HG03064 (cell line): ENCODE results near the gene CLTRN.
"Not testable (repeated sequence)": the region's sequence is repeated elsewhere in the genome, so short reads cannot be mapped to it uniquely, and the experiment has no call there.

Experiments used
- ATAC-seq: cut with Tn5 transposase; IDR thresholded peaks from one replicate; pipeline ENCODE4 v1.9.1; 2021; ENCODE audit warnings: low read depth; ENCODE audit not compliant: unreplicated experiment

Gene CLTRN

DNA sequence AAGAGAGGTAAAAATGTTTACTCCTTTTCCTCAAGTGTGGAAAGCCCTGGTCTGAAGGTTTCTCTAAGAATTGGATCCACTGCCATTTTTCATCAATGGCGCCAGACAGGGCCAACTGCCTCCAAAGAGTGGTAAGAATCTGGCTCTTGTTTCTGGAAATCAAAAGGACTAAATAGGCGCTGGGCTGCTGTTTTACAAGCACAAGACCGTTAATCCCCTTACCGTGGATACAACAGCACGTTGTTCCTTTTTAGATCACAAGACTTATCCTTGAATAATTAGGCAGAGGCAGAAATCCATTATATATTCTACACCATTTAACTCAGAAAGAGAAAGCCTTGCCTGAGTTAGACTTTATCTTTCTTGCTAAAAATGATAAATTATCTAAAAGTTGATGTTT lies 10.6 kb downstream of the CLTRN start:
- ATAC-seq = no peak

DNA sequence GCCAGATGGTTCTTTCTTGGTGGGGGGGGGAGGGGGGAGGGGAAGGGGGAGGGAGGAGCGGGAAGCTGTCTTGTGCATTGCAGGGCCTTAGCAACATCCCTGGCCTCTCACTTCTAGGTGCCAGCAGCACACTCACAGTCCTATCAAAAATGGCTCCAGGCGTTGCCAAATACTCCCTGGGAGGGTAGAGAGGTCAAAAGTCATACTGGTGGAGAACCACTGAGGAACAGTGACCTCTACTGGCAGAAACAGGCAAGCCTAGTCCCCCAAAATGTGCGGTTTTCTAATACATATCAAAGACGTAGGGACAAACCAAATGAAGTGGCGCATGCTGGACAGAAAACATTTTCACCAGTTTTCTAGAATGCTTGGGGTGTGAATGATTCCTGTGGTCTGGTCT lies 17.1 kb downstream of the CLTRN start:
- not testable (repeated sequence) for ATAC-seq

DNA sequence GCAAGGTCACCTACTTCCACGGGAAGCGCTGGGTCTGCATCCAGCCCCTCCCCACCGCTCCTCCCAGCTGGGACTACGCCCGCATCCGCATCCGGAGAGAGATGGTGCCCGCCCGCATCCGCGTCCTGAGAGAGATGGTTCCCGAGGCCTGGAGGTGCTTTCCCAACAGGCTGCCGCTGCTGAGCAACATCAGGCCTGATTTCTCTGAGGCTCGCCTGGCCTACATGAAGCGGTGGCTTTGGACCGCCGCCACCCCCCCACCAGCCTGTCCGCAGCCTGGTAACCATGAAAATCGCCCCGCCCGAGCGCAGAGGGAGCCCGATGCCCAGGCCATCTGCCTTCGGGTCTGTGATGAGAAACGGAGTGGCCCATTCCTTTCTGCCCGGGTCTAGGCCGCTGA lies 18.1 kb downstream of the CLTRN start:
- no peak for ATAC-seq

DNA sequence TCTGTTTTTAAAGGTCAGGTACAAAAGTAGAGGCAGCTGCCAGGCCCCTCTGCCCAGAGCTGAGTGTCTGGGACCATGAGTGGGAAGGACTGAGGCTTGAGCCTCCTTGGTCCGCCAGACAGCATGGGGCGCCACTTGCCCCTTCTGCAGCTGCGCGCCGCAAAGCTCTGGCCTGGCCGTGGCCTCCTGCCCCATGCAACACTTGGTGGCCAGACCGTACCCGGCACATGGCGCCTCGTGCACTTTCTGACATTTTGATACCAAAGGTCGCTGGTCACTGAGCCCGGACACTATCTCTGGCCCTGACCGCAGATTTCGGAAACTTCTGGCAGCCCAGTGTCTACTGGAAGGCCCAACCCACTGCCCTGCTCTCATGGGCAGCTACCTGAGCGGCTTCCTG lies 18.6 kb downstream of the CLTRN start:
- ATAC-seq = no peak

DNA sequence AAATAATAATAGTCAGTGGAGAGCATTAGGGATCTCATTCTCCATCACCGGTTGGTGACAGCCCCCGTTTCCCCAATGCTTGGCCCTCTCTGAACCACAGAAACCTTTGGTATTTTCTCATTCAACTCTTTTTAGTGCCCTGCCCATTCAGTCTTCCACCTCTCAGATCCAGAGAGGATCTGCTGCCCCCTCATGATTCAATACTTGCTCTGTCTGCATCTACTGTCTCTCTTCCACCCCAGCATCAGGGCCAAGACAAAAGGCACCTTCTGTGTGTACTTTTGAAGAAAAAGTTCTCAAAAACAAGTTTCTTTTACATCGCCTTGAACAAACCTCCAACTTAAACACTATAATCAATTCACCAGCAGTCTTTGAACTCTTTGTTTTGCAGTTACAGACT lies 19.3 kb downstream of the CLTRN start:
- no peak for ATAC-seq

DNA sequence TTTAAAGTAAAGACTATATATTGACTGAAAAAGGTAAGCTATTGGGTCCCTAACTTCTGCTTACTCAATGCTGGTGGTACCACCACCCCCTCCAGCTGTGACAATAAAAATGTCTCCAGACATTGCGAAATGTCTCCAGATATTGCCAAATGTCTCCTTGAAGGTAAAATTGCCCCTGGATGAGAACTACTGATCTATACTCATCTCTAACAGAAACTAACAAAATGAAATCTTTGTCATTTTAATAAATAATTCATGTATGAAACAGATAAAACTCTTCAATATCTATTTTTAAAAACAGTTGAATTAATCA lies 20.1 kb downstream of the CLTRN start:
- ATAC-seq = no peak

DNA sequence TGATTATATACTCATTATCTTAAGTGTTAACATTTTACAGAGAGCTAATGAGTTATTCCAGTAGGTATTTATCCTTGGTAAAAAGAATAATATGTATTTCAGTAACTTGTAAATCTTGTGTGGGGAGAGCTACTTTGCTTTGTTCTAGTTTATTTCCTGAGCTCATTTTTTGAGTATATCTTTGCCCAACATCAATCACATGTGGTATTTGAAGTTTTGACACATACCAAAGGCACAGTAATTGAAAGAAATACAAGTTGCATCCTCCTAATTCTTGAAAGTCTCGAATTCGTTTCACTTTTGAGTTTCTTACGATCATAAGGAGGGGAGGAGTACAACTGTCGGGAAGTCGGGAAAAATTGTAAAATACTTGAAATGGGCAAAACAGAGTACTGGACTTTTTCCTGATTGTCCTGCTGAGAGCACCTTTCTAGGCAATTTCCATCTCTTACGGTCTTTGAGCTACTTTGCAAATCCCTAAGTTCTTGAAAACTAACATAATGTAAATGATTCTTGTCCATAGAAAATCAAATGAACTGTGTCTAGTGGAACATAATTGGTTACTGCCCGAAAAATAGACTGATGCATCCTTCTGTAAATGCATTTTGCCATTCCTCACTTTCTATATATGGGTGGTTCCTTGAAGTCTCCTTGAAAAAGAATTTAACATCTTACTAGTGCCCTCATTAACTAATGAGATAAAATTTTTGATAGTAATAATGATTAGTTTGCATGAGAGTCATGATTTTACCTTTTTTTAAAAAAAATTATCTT lies 20.6 kb downstream of the CLTRN start:
- ATAC-seq = no peak

DNA sequence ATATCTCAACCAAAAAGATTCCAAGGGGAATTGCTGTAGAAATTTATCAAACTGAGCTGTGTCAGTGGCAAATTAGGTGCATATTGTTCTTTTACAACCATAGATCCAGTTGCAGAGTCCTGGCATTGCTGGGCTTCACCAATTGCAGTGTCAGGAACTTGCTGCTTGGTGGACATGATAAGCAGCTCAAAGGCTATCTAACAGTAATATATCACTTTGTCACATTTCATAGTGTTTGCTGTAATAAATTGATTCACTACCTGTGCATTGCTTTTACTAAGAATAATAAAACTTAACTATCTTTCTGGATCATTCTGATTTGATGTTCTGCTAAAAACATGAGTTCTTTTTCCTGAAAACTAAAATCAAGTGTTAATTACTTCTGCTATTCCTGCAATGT lies 33.0 kb downstream of the CLTRN start:
- no peak for ATAC-seq

DNA sequence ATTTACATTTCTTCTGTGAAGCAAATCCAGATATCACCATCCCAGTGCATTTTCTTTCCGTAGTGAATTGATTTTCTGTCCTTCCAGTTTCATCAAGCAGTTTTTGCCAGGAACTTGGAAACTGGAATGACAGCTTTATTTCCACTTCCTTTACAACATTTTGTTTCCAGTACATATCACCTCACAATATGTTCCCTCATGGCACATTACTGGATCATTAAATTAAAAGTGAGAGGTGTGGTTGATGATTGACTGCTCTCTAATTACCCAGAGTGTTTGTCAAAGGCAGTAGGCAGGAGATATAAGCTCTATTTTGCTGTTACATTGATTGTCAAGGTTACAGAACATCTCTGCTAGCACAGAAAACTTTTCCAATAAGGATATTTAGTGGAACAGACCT lies 41.6 kb downstream of the CLTRN start:
- ATAC-seq = no peak

DNA sequence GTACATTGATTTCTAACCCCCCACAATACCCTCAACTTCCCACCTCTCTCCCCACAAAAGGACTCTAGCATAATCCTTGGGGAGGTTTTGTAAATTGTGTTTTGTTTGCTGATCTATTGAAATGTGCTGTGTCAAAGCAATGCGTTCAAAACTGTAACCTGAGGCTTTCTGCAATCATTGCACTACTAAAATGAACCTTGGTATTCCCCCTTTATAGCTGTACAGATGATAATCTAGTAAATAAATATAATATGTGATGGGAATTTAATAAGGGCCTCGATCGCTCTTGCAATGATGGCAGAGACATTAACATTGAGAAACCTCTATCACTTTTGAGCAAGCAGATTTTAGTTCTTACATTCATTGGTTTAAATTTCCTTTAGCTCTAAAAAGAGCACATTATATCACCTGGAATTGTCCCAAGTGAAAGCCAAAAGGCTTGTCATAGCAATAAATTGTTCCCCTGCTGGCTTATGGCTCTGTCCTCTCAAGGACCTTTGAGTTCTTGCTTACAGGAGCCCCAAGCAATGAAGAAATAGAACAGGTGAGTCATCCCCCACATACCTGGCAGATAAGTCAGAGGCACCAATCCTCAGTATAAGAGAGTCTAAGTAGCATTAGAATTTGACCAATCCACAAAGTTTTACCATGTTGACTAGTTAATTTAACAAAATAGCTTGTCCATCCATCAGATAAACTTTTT lies 45.4 kb downstream of the CLTRN start:
- ATAC-seq = no peak

DNA sequence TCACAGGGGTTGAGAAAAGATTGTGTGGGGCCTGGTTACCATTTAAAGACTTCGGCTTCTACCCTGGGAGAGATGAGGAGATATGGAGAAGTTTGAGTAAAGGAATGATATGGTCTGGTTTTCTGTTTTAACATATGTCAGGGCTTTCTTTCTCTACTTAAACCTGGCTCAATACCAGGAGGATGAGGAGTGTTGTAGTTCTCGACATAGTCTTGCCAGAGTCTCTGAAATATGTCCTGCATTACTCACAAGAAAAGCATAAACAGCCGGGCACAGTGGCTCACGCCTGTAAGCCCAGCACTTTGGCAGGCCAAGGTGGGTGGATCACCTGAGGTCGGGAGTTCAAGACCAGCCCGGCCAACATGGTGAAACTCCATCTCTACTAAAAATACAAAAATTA lies 47.5 kb downstream of the CLTRN start:
- no peak for ATAC-seq

DNA sequence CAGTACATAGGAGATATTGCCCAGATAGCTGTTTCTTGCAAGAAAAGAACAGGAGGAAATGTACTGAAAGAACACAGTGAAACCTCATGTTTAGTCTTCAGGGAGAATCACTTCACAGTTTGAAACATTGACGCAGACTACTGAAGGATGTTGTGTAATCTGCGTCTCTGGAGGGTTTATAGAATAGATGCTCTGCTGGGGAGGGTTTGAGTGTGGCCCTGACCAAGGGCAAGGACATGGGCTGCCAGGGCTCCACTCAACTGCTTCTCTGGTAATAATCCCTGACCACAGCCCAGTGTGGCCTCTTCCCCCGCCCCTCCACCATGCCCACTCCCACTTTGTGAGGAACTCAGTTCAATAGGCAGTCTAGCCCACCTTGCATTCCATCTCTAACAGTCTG lies 48.1 kb downstream of the CLTRN start:
- no peak for ATAC-seq

DNA sequence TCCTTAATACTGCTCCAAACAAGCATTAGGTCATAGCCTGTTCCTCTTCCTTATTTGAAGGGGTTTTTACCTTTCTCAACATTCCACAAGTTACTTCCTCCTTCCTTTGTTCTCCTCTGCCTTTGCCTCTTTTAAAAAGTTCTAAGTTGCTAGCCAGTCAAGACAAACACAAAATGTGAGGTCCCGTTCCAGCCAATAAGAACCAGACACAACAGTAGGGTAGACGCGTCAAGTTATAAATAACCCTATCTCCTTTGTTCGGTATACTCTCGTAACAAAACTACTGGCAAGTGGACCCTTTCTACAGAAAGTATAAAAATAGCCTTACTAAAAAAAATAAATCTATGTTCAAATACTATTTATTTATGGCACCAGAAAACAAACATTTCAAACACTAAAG lies 57.5 kb downstream of the CLTRN start:
- no peak for ATAC-seq

DNA sequence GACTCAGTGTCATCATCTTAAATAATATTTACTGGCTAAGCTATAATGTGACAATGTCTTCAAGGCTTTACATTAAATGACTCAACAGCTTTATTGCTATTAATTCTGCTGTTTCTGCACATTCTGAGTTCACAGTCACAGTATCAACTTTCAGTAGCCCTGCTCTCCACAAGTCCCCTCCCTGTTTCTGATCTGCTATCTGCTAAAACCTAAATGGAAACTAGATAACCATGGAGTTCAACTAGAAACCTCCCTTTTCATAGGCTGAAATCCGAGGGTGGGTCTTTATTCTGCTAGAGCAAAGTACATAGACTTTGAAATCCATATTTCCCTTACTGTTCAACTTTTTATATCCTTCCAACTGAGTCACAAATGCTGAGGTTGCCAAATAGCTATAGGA lies 58.5 kb downstream of the CLTRN start:
- ATAC-seq = no peak

DNA sequence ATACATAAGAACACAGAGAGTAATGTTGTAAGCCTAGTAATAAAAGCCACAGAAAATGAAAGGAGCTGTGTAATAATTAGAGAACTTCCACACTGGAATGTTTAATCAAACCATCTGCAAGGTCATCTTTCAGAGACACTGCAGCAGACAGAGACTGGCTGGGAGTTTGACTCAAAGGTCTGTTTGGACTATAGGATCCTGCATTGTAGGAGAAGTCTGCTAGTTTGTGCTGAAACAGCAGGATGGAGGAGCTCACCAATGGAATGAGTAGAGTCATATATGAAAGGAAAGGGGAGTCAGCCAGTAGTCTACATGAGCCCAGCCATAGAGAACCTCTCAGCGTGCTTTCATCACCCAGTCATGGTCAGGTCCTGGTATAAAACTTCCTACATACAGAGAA lies 59.4 kb downstream of the CLTRN start:
- no peak for ATAC-seq

DNA sequence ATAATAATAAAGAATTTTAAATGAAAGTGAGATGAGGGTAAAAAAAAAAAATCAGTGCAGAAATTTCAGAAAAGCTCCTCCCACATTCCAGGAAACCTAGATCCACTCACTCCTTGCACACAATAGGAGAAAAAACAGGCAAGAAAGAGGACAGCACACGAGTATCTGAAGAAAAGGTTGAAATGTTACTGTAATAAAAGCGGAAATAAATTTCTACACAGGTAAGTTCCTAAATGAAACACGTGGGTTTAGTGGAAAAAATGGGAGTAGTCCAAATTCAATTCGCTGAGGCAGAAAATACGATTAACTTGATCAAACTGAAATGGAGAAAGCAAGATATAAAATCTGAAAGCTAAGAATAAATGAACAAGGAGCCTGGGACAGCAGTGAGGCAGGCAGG lies 61.8 kb downstream of the CLTRN start:
- no peak for ATAC-seq

DNA sequence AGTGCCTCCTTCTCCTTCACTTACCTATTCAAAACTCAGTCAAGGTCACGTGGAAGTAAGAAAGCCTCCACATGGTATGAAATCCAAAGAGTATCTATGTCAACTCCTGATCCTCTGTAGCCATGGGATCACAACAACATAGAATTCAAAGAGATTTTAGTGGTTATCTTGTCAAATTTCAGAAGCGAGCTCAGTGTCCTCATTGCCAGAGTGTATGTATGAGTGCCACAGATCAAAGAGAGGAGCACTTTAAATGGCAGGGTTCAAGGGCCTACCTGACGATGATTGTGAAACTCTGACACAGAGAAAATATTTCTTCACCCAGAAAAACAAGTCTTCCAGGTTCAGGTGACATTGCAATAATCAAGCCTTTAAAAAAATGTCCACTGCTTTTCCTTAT lies 62.7 kb downstream of the CLTRN start:
- no peak for ATAC-seq

DNA sequence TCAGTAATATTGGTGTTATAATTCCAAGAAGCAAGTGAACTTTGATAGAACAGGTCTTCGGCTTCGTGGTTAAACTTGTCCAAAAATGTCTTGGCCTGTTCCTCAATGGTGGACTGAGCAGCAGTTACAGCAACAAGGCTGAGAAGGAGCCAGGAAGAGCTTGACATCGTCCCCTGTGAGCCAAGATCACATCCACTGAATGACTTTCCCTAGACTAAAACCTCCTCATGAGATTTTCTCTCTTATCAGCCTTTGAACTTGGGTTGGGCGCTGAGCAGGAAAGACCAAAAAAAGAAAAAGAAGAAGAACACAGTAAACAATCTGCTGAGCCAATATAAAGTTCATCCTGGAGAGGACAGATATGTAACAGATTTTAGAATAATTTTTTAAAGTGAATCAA lies 63.9 kb downstream of the CLTRN start, which contains the start of gene ACE2:
Gene ACE2, minus strand, starts transcription at position 216 of the 400 bp plus-strand sequence. Its CDS starts 49 bp downstream, at position 167.
- ATAC-seq = no peak

DNA sequence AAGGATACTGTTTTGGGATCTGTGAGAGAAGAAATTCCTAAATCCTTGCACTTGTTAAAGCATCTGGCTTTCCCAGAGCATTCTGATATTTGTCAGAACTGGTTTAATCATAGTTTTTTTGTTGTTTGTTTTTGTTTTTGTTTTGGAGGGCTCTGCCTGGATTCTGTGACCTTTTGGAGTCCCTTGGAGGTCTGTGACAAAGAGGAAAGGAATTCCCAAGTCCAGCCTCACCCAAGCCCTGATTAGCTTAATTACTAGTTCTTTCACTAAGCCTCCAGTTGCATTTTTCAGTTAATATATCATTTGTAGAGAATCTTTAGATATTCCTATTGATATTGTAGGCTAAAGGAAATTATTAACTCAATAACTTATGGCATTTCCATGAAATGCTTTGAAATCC lies 64.6 kb downstream of the CLTRN start:
- ATAC-seq = no peak

DNA sequence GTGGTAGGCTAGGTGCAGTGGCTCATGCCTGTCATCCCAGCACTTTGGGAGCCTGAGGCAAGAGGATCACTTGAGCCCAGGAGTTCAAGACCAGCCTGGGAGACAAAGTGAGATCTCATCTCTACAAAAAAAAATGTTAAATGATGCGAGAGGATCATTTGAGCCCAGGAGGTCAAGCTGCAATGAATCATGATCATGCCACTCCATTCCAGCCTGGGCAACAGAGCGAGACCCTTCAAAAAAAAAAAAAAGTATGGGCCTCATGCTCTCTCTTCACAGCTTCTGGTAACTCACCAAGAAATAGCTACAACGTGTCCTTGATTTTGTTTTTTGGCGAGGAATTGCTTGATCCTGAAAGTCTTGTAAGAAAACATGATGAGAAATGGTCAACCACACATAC lies 65.1 kb downstream of the CLTRN start:
- ATAC-seq = no peak

DNA sequence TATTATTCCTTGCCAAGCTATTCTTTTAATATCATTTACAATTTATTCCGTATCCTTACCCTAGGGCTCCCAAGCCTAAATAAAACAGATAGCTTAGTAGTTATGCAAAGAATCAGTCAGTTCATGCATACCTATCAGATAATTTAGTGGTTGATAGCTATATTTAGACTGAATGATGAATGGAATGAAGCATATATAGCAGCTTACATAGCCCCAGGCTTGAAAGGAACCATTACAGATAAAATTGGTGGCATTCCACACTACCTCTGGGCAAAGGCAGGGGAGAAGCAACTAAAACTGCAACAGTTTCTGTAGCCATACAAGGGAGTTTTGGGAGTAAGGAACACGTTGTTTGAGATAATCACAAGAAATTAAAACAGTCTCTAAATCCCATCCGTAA lies 66.6 kb downstream of the CLTRN start:
- no peak for ATAC-seq

DNA sequence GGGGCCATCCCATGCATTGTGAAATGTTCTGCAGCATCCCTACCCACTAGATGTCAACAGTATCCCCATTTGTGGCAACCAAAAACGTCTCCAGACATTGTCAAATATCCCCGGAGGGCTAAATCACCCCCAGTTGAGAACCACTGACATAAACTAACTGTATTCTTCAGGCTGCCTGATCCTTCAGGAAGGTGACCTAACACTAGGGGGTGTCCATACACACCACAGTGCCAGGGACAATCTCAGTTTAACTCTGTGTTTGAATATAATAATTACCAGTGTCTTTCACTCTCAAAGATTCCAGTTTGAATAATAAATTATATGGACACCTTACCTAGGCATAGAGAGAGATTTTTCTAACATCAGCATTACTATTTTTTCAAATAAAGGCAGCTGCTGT lies 70.2 kb downstream of the CLTRN start:
- no peak for ATAC-seq
